Endothelial cell (in vitro differentiated cells): ENCODE results near the gene LRRC56. TPM values are rescaled to one million over a fixed set of nuclear protein-coding genes. Genes with fewer than 3 reads are reported as not detected.
A peak's percentile ranks its signal among the peaks of the same experiment; 100 is the strongest.

Experiments
- DNase-seq: peaks from one replicate; pipeline ENCODE4 v3.0.0; 2021; ENCODE audit warnings: low spot score
- H3K27ac Mint-ChIP-seq: one replicate; pipeline ENCODE4 v1.8.0; 2021; ENCODE audit warnings: mixed read lengths, inconsistent platforms; ENCODE audit not compliant: unreplicated experiment
- H3K27me3 Mint-ChIP-seq: one replicate; pipeline ENCODE4 v1.8.0; 2021; ENCODE audit warnings: mild to moderate bottlenecking, moderate library complexity, mixed read lengths, inconsistent platforms; ENCODE audit not compliant: unreplicated experiment
- H3K36me3 Mint-ChIP-seq: one replicate; pipeline ENCODE4 v1.8.0; 2021; ENCODE audit warnings: mild to moderate bottlenecking, low read depth, mixed read lengths, inconsistent platforms; ENCODE audit not compliant: unreplicated experiment
- H3K4me1 Mint-ChIP-seq: one replicate; pipeline ENCODE4 v1.8.0; 2021; ENCODE audit warnings: mild to moderate bottlenecking, mixed read lengths, inconsistent platforms; ENCODE audit not compliant: unreplicated experiment
- H3K4me3 Mint-ChIP-seq: one replicate; pipeline ENCODE4 v1.8.0; 2021; ENCODE audit warnings: mild to moderate bottlenecking, mixed read lengths, inconsistent platforms; ENCODE audit not compliant: unreplicated experiment
- H3K9me3 Mint-ChIP-seq: one replicate; pipeline ENCODE4 v1.8.0; 2021; ENCODE audit warnings: mixed read lengths, inconsistent platforms; ENCODE audit not compliant: unreplicated experiment
- total RNA-seq: library from RNA; stranded (reverse); fragmentation: NEBNext Ultra II Directional; extraction: Animal tissue kit (Norgen Biotek cat#: 25700); gene quantifications from one replicate; pipeline ENCODE4 v1.2.1, GENCODE V29; 2021; ENCODE audit not compliant: unreplicated experiment
- TF ChIP-seq, protein P1 (sequence below): fragments of 200-600 bp; sonication (generic); IDR thresholded peaks from one replicate; pipeline ENCODE4 v1.5.0; 2021; ENCODE audit warnings: antibody characterized with exemption; ENCODE audit not compliant: unreplicated experiment

LRRC56 gene
- total RNA-seq, 1 donor from 2014 or later = 2.6 TPM

DNA sequence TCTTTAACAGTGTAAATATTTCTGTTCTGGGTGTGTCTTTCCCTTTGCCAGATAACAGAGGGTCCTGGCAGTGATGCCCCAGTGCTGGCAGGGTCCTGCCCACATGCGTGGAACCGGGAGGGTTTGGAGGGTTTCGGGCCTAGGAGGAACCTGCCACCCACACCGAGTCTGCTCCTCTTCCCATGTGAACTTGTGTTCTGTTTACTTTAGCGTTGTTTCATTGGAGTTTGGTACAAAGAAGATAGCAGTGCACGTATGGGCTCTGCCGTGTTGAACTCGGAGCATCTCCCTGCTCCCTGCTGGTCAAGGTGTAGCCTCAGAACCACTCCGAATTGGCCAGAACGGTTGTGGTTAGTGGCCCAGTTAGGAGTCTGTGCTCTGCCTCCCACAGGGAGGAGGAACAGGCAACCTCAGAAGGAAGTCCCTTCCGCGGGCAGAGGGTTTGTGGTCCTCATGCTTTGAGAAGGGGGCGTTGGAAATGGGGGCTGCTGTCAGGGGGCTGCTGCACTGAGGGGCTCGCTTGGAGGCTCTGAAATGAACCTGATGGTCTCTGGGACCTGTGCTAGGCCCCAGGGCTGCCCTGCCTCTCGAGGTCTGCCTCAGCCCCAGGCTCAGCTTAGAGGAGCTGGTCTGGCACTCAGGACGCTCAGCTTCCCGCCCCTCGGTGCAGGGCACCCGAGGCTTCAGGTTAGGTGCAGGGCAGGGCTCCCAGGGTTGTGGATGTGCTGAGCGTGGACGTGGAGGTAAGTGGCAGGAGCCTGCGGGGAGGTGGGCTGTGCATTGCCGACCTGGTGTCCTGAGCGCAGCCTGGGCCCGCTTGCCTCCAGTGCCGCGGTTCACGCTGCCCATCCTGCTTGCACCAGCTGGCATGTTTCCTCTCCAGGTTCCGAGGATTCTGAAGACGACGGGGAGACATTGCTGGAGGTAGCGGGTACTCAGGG, 49.3 kb downstream of the LRRC56 start:
- no peak overlapping the region for H3K27ac Mint-ChIP-seq
- no peak for DNase-seq
- H3K4me3 Mint-ChIP-seq = peak overlapping the region; percentile 49
- TF ChIP-seq, protein P1, sequence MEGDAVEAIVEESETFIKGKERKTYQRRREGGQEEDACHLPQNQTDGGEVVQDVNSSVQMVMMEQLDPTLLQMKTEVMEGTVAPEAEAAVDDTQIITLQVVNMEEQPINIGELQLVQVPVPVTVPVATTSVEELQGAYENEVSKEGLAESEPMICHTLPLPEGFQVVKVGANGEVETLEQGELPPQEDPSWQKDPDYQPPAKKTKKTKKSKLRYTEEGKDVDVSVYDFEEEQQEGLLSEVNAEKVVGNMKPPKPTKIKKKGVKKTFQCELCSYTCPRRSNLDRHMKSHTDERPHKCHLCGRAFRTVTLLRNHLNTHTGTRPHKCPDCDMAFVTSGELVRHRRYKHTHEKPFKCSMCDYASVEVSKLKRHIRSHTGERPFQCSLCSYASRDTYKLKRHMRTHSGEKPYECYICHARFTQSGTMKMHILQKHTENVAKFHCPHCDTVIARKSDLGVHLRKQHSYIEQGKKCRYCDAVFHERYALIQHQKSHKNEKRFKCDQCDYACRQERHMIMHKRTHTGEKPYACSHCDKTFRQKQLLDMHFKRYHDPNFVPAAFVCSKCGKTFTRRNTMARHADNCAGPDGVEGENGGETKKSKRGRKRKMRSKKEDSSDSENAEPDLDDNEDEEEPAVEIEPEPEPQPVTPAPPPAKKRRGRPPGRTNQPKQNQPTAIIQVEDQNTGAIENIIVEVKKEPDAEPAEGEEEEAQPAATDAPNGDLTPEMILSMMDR = no peak
- H3K4me1 Mint-ChIP-seq = peaks cover 6% of the 10 kb centered on the region
- no peaks in the 10 kb centered on the region for H3K9me3 Mint-ChIP-seq
- peaks cover 10% of the 10 kb centered on the region for H3K27me3 Mint-ChIP-seq
- peaks cover 24% of the 10 kb centered on the region for H3K36me3 Mint-ChIP-seq

DNA sequence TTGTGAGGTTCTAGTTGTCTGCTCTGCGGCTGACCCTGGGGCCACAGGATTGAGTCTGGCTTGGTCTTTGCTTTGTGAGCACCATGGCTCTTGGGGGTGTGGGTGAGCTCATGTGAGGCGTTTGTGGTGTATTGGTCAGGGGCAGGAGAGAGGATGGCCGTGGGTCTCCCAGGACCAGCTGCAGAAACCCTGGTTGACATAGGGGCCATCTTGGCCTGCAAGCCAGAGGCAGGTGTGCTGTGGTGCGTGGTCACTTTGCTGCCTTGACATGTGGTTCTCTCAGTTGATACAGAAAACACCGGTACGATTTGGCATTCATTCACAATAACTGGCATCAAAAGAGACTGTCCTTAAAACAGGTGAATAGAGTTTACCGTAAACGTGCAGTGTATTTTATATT, 50.2 kb downstream of the LRRC56 start:
- TF ChIP-seq, protein P1 = no peak
- H3K36me3 Mint-ChIP-seq = peaks cover 29% of the 10 kb centered on the region
- DNase-seq = no peak
- no peak overlapping the region for H3K27ac Mint-ChIP-seq
- H3K27me3 Mint-ChIP-seq = peaks cover 12% of the 10 kb centered on the region
- no peaks in the 10 kb centered on the region for H3K9me3 Mint-ChIP-seq
- peaks cover 6% of the 10 kb centered on the region for H3K4me1 Mint-ChIP-seq
- H3K4me3 Mint-ChIP-seq = peak overlapping the region; percentile 31

DNA sequence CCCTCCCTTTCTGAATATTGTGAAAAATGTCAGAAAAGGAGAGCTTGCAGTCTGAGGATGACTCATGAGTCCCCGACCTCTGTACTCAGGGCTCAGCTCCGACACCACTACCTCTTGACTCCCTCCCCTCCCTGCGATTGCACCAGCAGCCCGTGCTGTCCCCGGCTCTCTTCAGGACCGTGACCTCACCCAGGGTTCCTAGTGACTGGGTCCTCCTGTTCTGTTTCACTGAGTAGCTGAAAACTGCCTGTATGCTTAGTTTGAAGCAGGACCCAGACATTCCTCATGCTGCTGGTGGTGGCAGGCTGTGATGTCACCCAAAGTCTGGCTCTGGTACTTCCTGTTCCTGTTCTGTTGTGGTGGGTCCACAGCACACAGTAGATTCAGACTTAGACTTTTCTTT, 50.7 kb downstream of the LRRC56 start:
- Mint-ChIP-seq H3K4me3 (peak overlapping the region; percentile 45), H3K27ac (peak overlapping the region; percentile 11), H3K36me3 (peaks cover 30% of the 10 kb centered on the region), H3K27me3 (peaks cover 12% of the 10 kb centered on the region), H3K4me1 (peaks cover 6% of the 10 kb centered on the region), H3K9me3 (no peaks in the 10 kb centered on the region)
- TF ChIP-seq, protein P1 = no peak
- no peak for DNase-seq

DNA sequence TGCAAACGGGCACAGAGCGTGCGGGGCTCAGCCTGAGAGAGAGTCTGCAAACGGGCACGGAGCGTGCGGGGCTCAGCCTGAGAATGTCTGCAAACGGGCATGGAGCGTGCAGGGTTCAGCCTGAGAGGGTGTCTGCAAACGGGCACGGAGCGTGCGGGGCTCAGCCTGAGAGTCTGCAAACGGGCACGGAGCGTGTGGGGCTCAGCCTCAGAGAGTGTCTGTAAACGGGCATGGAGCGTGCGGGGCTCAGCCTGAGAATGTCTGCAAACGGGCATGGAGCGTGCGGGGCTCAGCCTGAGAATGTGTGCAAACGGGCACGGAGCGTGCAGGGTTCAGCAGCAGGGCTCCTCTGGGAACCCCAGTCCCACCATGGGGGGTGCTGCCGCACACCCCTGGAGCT, 52.5 kb downstream of the LRRC56 start:
- Mint-ChIP-seq H3K4me3 (peak overlapping the region; percentile 40), H3K4me1 (peaks cover 6% of the 10 kb centered on the region), H3K9me3 (no peaks in the 10 kb centered on the region), H3K36me3 (peaks cover 39% of the 10 kb centered on the region), H3K27me3 (peaks cover 12% of the 10 kb centered on the region), H3K27ac (no peak overlapping the region)
- TF ChIP-seq, protein P1 = no peak
- DNase-seq = no peak

DNA sequence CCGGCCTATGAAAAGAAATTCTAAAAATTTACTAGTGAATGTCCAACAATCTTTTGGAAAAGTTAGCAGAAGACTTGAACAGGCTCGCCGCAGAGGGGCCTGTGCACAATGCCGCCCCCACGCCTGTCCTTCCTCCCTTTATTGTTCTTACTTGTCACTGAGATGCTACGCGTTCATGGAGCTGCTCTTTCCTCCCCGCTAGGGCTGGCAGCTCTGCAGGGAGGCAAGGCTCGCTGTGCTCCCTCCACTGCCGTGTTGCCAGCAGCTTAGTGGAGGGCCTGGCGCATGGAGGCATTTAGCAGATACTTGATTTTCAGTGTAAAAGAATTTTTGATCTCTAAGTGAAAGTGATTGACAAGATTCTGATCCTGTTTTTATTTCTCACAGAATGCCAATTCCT, 53.7 kb downstream of the LRRC56 start:
- no peak overlapping the region for H3K27ac Mint-ChIP-seq
- no peak for DNase-seq
- TF ChIP-seq, protein P1 = no peak
- peaks cover 13% of the 10 kb centered on the region for H3K27me3 Mint-ChIP-seq
- H3K9me3 Mint-ChIP-seq = no peaks in the 10 kb centered on the region
- peaks cover 6% of the 10 kb centered on the region for H3K4me1 Mint-ChIP-seq
- H3K36me3 Mint-ChIP-seq = peaks cover 42% of the 10 kb centered on the region
- no peak overlapping the region for H3K4me3 Mint-ChIP-seq
